Activated T-cell treated with anti-CD3 and anti-CD28 coated beads, Interleukin-2, amount 50 U/mL, for 72 hours (primary cell): ENCODE data around the gene CYSLTR1. TPM values are rescaled to one million over a fixed set of nuclear protein-coding genes. Genes with fewer than 3 reads are reported as not detected.
"Not testable (repeated sequence)": the region's sequence is repeated elsewhere in the genome, so short reads cannot be mapped to it uniquely, and the experiment has no call there.

Source experiments
- ATAC-seq, 2 donors: fragments of 150-1000 bp; cut with Tn5 transposase; replicated peaks in 1 of 2; 2 replicates each; pipeline ENCODE4 v1.10.0; 2021; ENCODE audit warnings: moderate library complexity in 2 of 2, mild to moderate bottlenecking in 1 of 2
- DNase-seq, 2 donors: peaks; one replicate each; pipeline ENCODE4 v3.0.0; 2021 to 2022; ENCODE audit warnings: mixed read lengths in 1 of 2
- H3K27ac Mint-ChIP-seq: one replicate; pipeline ENCODE4 v1.8.0; 2022; ENCODE audit warnings: mild to moderate bottlenecking, moderate library complexity, mixed read lengths
- H3K27me3 Mint-ChIP-seq: one replicate; pipeline ENCODE4 v1.8.0; 2022; ENCODE audit warnings: low read depth, mixed read lengths
- H3K36me3 Mint-ChIP-seq, 2 donors: one replicate each; pipeline ENCODE4 v1.8.0; 2022; ENCODE audit warnings: mixed read lengths in 2 of 2, mild to moderate bottlenecking in 1 of 2; ENCODE audit not compliant: insufficient read depth in 2 of 2
- H3K4me1 Mint-ChIP-seq: one replicate; pipeline ENCODE4 v1.8.0; 2022; ENCODE audit warnings: low read depth, mixed read lengths
- H3K4me3 Mint-ChIP-seq, 2 donors: one replicate each; pipeline ENCODE4 v1.8.0; 2022; ENCODE audit warnings: mild to moderate bottlenecking in 2 of 2, mixed read lengths in 2 of 2, moderate library complexity in 2 of 2
- H3K9me3 Mint-ChIP-seq, 2 donors: one replicate each; pipeline ENCODE4 v1.8.0; 2022; ENCODE audit warnings: mixed read lengths in 2 of 2
- total RNA-seq, 2 donors: library from RNA; stranded (reverse); gene quantifications; one replicate each; pipeline ENCODE4 v1.2.3, GENCODE V29; 2022

CYSLTR1 gene
- total RNA-seq, 2 donors from 2014 or later, result 2.9 to 6.6 TPM

DNA sequence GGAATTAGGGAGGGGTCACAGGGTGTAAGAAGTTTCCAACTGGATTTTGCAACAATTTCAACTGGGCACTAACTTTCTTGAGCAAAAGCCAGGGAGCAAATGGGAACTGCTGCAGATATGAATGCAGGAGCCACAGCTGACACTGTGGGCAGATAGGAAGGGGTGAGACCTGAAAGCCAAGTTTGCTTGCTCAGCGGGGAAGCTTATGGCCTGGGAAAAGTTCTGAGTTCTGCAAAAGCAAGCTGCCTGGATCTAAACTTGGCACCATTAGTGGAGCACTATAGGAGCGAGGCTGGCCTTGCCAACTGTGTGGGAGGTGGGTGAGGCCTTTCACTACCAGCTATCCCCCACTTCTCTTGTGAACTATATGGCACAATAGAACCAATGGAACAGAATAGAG lies 11.1 kb downstream of the CYSLTR1 start:
- Mint-ChIP-seq H3K36me3 (peaks cover 5 to 6% of the 10 kb centered on the region in 2 donors), H3K4me1 (peaks cover 42% of the 10 kb centered on the region), H3K27me3 (no peaks in the 10 kb centered on the region)

GRCh38 chrX:78315745-78316144 lies 11.7 kb downstream of the CYSLTR1 start:
- ATAC-seq, result peak; percentile 44 to 45
- H3K9me3 Mint-ChIP-seq, result no peaks in the 10 kb centered on the region
- no peak overlapping the region for H3K4me3 Mint-ChIP-seq
- H3K36me3 Mint-ChIP-seq, result peaks cover under 1 to 3% of the 10 kb centered on the region in 2 donors
- H3K27ac Mint-ChIP-seq, result no peak overlapping the region
- no peaks in the 10 kb centered on the region for H3K27me3 Mint-ChIP-seq
- H3K4me1 Mint-ChIP-seq, result peaks cover 38% of the 10 kb centered on the region
- DNase-seq, result no peak

More for the DNA sequence above, 11.1 kb downstream of the CYSLTR1 start:
- no peak for DNase-seq
- Mint-ChIP-seq H3K9me3 (peaks cover 2 to 4% of the 10 kb centered on the region in 2 donors), H3K4me3 (no peak overlapping the region), H3K27ac (no peak overlapping the region)
- no peak for ATAC-seq

DNA sequence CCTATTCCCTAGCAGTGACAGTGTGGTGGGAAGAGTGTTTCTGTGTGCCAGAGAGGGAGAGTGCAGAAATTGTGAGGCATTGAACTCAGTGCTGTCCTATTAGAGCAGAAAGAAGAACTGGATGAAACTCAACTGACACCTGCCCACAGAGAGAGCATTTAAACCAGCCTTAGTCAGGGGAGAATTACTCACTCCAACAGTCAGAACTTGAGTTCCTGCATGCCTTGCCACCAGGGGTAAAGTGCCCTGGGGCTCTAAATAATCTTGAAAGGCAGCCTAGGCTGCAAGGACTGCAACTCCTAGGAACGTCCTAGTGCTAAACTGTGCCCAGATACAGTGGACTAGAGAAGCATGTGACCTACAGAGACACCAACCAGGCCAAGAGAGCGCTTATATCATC lies 12.8 kb downstream of the CYSLTR1 start:
- ATAC-seq (peak; percentile 96 to 97), DNase-seq (peak; percentile 36 to 40)
- peak overlapping the region; percentile 61 for H3K27ac Mint-ChIP-seq
- peaks cover 0 to 3% of the 10 kb centered on the region in 2 donors for H3K9me3 Mint-ChIP-seq
- peaks cover 38% of the 10 kb centered on the region for H3K4me1 Mint-ChIP-seq
- H3K4me3 Mint-ChIP-seq, result peak overlapping the region; percentile 45 to 57
- no peaks in the 10 kb centered on the region for H3K36me3 Mint-ChIP-seq
- no peaks in the 10 kb centered on the region for H3K27me3 Mint-ChIP-seq

- DNase-seq (no peak), ATAC-seq (no peak)
- peak overlapping the region; percentile 18 for H3K27ac Mint-ChIP-seq
- peak overlapping the region; percentile 8 to 45 for H3K4me3 Mint-ChIP-seq
- peaks cover 0 to 3% of the 10 kb centered on the region in 2 donors for H3K9me3 Mint-ChIP-seq
- H3K4me1 Mint-ChIP-seq, result peaks cover 38% of the 10 kb centered on the region
- peaks cover 5% of the 10 kb centered on the region for H3K27me3 Mint-ChIP-seq
- H3K36me3 Mint-ChIP-seq, result no peaks in the 10 kb centered on the region
Observed at GRCh38 chrX:78313526-78313925, 13.9 kb downstream of the CYSLTR1 start.

DNA sequence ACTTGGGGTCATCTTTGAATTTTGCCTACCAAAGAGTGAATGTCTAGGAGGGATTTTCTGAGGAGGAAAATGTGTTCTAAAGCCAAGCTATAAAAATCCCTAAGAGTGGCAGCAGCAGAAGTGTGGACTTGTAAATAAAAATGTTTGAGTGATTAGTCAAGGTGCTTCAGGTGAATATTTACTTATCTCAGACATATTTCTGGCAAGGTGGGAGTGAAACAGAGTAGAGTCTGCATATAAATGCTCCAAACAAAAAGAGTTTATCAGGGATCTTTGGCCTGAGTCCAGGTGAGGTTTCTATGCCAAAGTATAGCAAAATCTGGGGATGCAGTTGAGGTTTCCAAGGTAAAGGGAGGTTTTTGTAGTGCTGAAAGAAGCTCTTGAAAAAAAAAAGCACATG lies 19.7 kb downstream of the CYSLTR1 start:
- Mint-ChIP-seq H3K36me3 (no peaks in the 10 kb centered on the region), H3K27ac (no peak overlapping the region)
- no peak for ATAC-seq

GRCh38 chrX:78303086-78303485 lies 24.3 kb downstream of the CYSLTR1 start:
- Mint-ChIP-seq H3K27me3 (no peaks in the 10 kb centered on the region), H3K9me3 (peaks cover 7 to 10% of the 10 kb centered on the region in 2 donors), H3K4me1 (no peaks in the 10 kb centered on the region), H3K4me3 (no peak overlapping the region), H3K36me3 (peaks cover 7 to 15% of the 10 kb centered on the region in 2 donors), H3K27ac (no peak overlapping the region)
- DNase-seq, result no peak
- ATAC-seq, result no peak

More for the DNA sequence above, 19.7 kb downstream of the CYSLTR1 start:
- peaks cover 5% of the 10 kb centered on the region for H3K27me3 Mint-ChIP-seq
- peaks cover 5% of the 10 kb centered on the region for H3K4me1 Mint-ChIP-seq
- no peak for DNase-seq
- H3K9me3 Mint-ChIP-seq, result peaks cover 1 to 3% of the 10 kb centered on the region in 2 donors
- no peak overlapping the region for H3K4me3 Mint-ChIP-seq

- not testable (repeated sequence) for H3K27ac Mint-ChIP-seq, H3K4me1 Mint-ChIP-seq, H3K4me3 Mint-ChIP-seq, DNase-seq, ATAC-seq, H3K27me3 Mint-ChIP-seq
- Mint-ChIP-seq H3K36me3 (peaks cover 7 to 21% of the 10 kb centered on the region in 2 donors), H3K9me3 (peaks cover 7 to 12% of the 10 kb centered on the region in 2 donors)
Observed at GRCh38 chrX:78300933-78301332, 26.5 kb downstream of the CYSLTR1 start.

- H3K27me3 Mint-ChIP-seq, result no peaks in the 10 kb centered on the region
- no peaks in the 10 kb centered on the region for H3K4me1 Mint-ChIP-seq
- no peak for DNase-seq
- H3K27ac Mint-ChIP-seq, result no peak overlapping the region
- H3K9me3 Mint-ChIP-seq, result peaks cover 3 to 5% of the 10 kb centered on the region in 2 donors
- no peak for ATAC-seq
- H3K4me3 Mint-ChIP-seq, result no peak overlapping the region
- H3K36me3 Mint-ChIP-seq, result peaks cover 3 to 7% of the 10 kb centered on the region in 2 donors
Observed at GRCh38 chrX:78283511-78283910, 43.9 kb downstream of the CYSLTR1 start.

DNA sequence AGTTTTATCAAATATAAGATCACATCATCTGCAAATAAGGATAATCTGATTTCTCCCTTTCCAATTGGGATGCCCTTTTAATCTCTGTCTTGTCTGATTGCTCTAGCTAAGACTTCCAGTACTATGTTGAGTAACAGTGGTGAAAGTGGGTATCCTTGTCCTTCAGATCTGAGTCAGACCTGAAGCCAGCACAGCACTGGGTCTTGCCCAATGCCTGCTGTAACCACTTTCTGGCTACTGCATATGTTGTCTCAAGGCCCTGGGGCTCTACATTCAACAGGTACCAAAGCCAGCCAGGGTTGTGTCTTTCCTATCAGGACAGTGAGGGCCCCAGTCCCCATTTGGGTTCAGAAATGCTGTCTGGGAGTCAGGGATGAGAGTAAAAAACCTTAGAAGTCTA lies 90.3 kb downstream of the CYSLTR1 start:
- peaks cover 0 to 1% of the 10 kb centered on the region in 2 donors for H3K36me3 Mint-ChIP-seq
- ATAC-seq, result peak; percentile 54 to 59
- H3K27me3 Mint-ChIP-seq, result peaks cover 15% of the 10 kb centered on the region

GRCh38 chrX:78226047-78226446 lies 101.4 kb downstream of the CYSLTR1 start:
- not testable (repeated sequence) for DNase-seq, H3K27ac Mint-ChIP-seq, H3K9me3 Mint-ChIP-seq, ATAC-seq, H3K4me3 Mint-ChIP-seq, H3K27me3 Mint-ChIP-seq, H3K4me1 Mint-ChIP-seq
- H3K36me3 Mint-ChIP-seq, result peaks cover 0 to 13% of the 10 kb centered on the region in 2 donors

More for the DNA sequence above, 90.3 kb downstream of the CYSLTR1 start:
- no peak overlapping the region for H3K27ac Mint-ChIP-seq
- H3K9me3 Mint-ChIP-seq, result peaks cover 2 to 4% of the 10 kb centered on the region in 2 donors
- no peaks in the 10 kb centered on the region for H3K4me1 Mint-ChIP-seq
- DNase-seq, result peak; percentile 0 to 4
- H3K4me3 Mint-ChIP-seq, result no peak overlapping the region

Other genes with a start within 250 kb of the CYSLTR1 start
- gene PGK1, start 223.4 kb downstream of the CYSLTR1 start, total RNA-seq, result 100 to 1,000 TPM; 345 to 457 TPM
- 10 to 100 TPM; 19.9 to 30.6 TPM for gene TAF9B, start 188.0 kb downstream of the CYSLTR1 start, total RNA-seq